Panc1 (cell line): Measurements from ENCODE around the gene IL31RA. TPM values are rescaled to one million over a fixed set of nuclear protein-coding genes. Genes with fewer than 3 reads are reported as not detected.

Experiments used
- ATAC-seq: fragments of 200-7000 bp; cut with Tn5 transposase; 2 replicates; pipeline ENCODE4 v1.9.1; 2020; ENCODE audit warnings: mild to moderate bottlenecking, moderate library complexity
- BruUV-seq: library from RNA; stranded (reverse); fragments of 400-500 nt; replicated peaks from 2 replicates; lab custom pipeline; 2021; lab: Mats Ljungman, UMichigan
- CTCF ChIA-PET: fragments of 300-600 bp; sonication (Branson Sonifier 250); formaldehyde crosslinking; loops from one replicate; lab custom pipeline; 2022; ENCODE audit warnings: antibody characterized with exemption; lab: Charles Lee
- POLR2A ChIA-PET: fragments of 300-600 bp; sonication (Branson Sonifier 250); formaldehyde crosslinking; loops from one replicate; lab custom pipeline; 2022; ENCODE audit warnings: antibody characterized with exemption; lab: Charles Lee
- DNase-seq: peaks from one replicate; pipeline ENCODE4 v3.0.0-alpha.2; 2010; ENCODE audit warnings: low read depth, low spot score
- H3K27ac ChIP-seq: 2 replicates; pipeline ENCODE4 v1.5.1; 2011; ENCODE audit warnings: mild to moderate bottlenecking, low read length, inconsistent platforms
- H3K27me3 ChIP-seq: fragments of 200-500 bp; sonication (Bioruptor generic); 2 replicates; pipeline ENCODE4 v1.6.0; 2014; ENCODE audit warnings: low read length, inconsistent platforms; ENCODE audit not compliant: control insufficient read depth, insufficient read depth
- H3K36me3 ChIP-seq: fragments of 200-500 bp; sonication (Bioruptor generic); 2 replicates; pipeline ENCODE4 v1.5.1; 2014; ENCODE audit warnings: inconsistent platforms, mild to moderate bottlenecking, low read length, moderate library complexity; ENCODE audit not compliant: control insufficient read depth, insufficient read depth
- H3K4me1 ChIP-seq: 2 replicates; pipeline ENCODE4 v1.5.1; 2011; ENCODE audit warnings: inconsistent platforms, mild to moderate bottlenecking, low read length, moderate library complexity; ENCODE audit not compliant: control insufficient read depth, insufficient read depth
- H3K4me3 ChIP-seq, 2 experiments: 2 replicates each; pipeline ENCODE4 v1.5.1; 2011 to 2012; ENCODE audit warnings: low read depth in 2 of 2, low read length in 2 of 2, mild to moderate bottlenecking in 2 of 2, inconsistent platforms in 1 of 2, moderate library complexity in 1 of 2
- H3K9me3 ChIP-seq: fragments of 200-500 bp; sonication (Bioruptor generic); 2 replicates; pipeline ENCODE4 v1.5.1; 2014; ENCODE audit warnings: low read depth, mild to moderate bottlenecking, inconsistent platforms, low read length, moderate library complexity; ENCODE audit not compliant: control insufficient read depth, insufficient read depth
- CTCF ChIP-seq: fragments of 450-650 bp; IDR thresholded peaks from 2 replicates; pipeline ENCODE4 v1.5.1; 2017; ENCODE audit warnings: mild to moderate bottlenecking
- POLR2AphosphoS5 ChIP-seq: IDR thresholded peaks from 2 replicates; pipeline ENCODE4 v1.6.1; 2012; ENCODE audit warnings: mild to moderate bottlenecking, low read depth, low read length, moderate library complexity
- REST ChIP-seq, 2 experiments: IDR thresholded peaks; 2 replicates each; pipeline ENCODE4 v1.6.1; 2011 to 2012; ENCODE audit warnings: low read depth in 2 of 2, control low read depth in 1 of 2, low read length in 1 of 2, mild to moderate bottlenecking in 1 of 2, moderate library complexity in 1 of 2; ENCODE audit not compliant: insufficient read depth in 1 of 2
- SIN3A ChIP-seq: IDR thresholded peaks from 2 replicates; pipeline ENCODE4 v1.6.1; 2012; ENCODE audit warnings: low read depth, mild to moderate bottlenecking, low read length, moderate library complexity, borderline replicate concordance; ENCODE audit not compliant: insufficient read depth
- TCF7L2 ChIP-seq: IDR thresholded peaks from 2 replicates; pipeline ENCODE4 v1.6.1; 2011; ENCODE audit warnings: mild to moderate bottlenecking, low read depth, low read length, inconsistent platforms
- in situ Hi-C: cut with HindIII; loops from 2 replicates; pipeline ENCODE4 v1.10.0; 2016; ENCODE audit warnings: low sequenced_read_pairs, low pct_unique_long_range_greater_than_20kb
- intact Hi-C: fragments of 100-400 bp; cut with micrococcal nuclease; formaldehyde crosslinking; loops from one replicate; pipeline ENCODE4 v1.10.0; 2022; ENCODE audit not compliant: unreplicated experiment
- total RNA-seq: library from RNA; stranded (reverse); gene quantifications from one replicate; pipeline ENCODE4 v1.2.1, GENCODE V29; 2021; ENCODE audit not compliant: unreplicated experiment

IL31RA gene
- total RNA-seq, 1 experiment from 2014 or later = 3.1 TPM

- ChIA-PET CTCF (no interaction called here), POLR2A (interaction anchor here (0.6 kb wide), 2 partner anchors 160 to 393 kb away, joined by 3 to 8 read pairs; no protein-coding TSS in a partner anchor)
- H3K4me3 ChIP-seq = no peak overlapping the region
- no TSS peak for BruUV-seq
- H3K4me1 ChIP-seq = peaks cover 12% of the 10 kb centered on the region; the same call in 1 of the 2 replicates
- no peaks in the 10 kb centered on the region for H3K27me3 ChIP-seq
- no peak overlapping the region for H3K27ac ChIP-seq
- no peak for TF ChIP-seq SIN3A
- TF ChIP-seq TCF7L2 = no peak
- no peak for TF ChIP-seq CTCF
- TF ChIP-seq REST (IDR thresholded peaks at IDR 0.05; ENCODE audit: insufficient read depth in 1 of 2, low read depth in 2 of 2, low read length in 1 of 2) = no peak
- TF ChIP-seq POLR2AphosphoS5 = no peak
- in situ Hi-C loops (no loop called here), intact Hi-C loops (no loop called here)
- ATAC-seq (no peak), DNase-seq (no peak)
- H3K9me3 ChIP-seq = peaks cover 5% of the 10 kb centered on the region; the same call in 1 of the 2 replicates
- H3K36me3 ChIP-seq = no peaks in the 10 kb centered on the region
Measured at GRCh38 chr5:55869847-55870246, 18.7 kb downstream of the IL31RA start.

GRCh38 chr5:55873234-55873633 lies 22.1 kb downstream of the IL31RA start:
- Histone ChIP-seq H3K27me3 (no peaks in the 10 kb centered on the region), H3K9me3 (peaks cover 18% of the 10 kb centered on the region; the same call in 1 of the 2 replicates), H3K27ac (no peak overlapping the region), H3K4me3 (no peak overlapping the region), H3K36me3 (no peaks in the 10 kb centered on the region), H3K4me1 (peaks cover 9% of the 10 kb centered on the region; the same call in 1 of the 2 replicates)
- POLR2A ChIA-PET = no interaction called here
- in situ Hi-C loops = no loop called here
- ATAC-seq (no peak), DNase-seq (no peak)
- CTCF ChIA-PET = no interaction called here
- intact Hi-C loops = no loop called here
- TF ChIP-seq TCF7L2 (no peak), POLR2AphosphoS5 (no peak), REST (IDR thresholded peaks at IDR 0.05; ENCODE audit: insufficient read depth in 1 of 2, low read depth in 2 of 2, low read length in 1 of 2) (no peak), CTCF (no peak), SIN3A (no peak)
- BruUV-seq = no TSS peak
